Fibroblast of the aortic adventitia (primary cell): ENCODE results near the gene SREBF1. TPM values are rescaled to one million over a fixed set of nuclear protein-coding genes. Genes with fewer than 3 reads are reported as not detected.

ENCODE experiments used
- DNase-seq: peaks from one replicate; pipeline ENCODE4 v3.0.0-alpha.2; 2010; ENCODE audit warnings: low read depth
- H3K4me3 ChIP-seq: 2 replicates; pipeline ENCODE4 v1.5.1; 2011; ENCODE audit warnings: low read depth, mild to moderate bottlenecking, control low read depth, low read length, moderate library complexity
- total RNA-seq: library from RNA; depleted of rRNA; stranded (reverse); fragments of >200 nt; gene quantifications from 2 replicates; pipeline ENCODE4 v1.2.3, GENCODE V29; 2012; ENCODE audit warnings: low replicate concordance
- TF ChIP-seq, protein P1 (sequence below): IDR thresholded peaks from 2 replicates; pipeline ENCODE4 v1.5.1; 2011; ENCODE audit warnings: mild to moderate bottlenecking, low read length, control low read depth, inconsistent platforms; ENCODE audit not compliant: insufficient read depth

The SREBF1 gene
- total RNA-seq, 1 donor: 48.7 TPM

DNA sequence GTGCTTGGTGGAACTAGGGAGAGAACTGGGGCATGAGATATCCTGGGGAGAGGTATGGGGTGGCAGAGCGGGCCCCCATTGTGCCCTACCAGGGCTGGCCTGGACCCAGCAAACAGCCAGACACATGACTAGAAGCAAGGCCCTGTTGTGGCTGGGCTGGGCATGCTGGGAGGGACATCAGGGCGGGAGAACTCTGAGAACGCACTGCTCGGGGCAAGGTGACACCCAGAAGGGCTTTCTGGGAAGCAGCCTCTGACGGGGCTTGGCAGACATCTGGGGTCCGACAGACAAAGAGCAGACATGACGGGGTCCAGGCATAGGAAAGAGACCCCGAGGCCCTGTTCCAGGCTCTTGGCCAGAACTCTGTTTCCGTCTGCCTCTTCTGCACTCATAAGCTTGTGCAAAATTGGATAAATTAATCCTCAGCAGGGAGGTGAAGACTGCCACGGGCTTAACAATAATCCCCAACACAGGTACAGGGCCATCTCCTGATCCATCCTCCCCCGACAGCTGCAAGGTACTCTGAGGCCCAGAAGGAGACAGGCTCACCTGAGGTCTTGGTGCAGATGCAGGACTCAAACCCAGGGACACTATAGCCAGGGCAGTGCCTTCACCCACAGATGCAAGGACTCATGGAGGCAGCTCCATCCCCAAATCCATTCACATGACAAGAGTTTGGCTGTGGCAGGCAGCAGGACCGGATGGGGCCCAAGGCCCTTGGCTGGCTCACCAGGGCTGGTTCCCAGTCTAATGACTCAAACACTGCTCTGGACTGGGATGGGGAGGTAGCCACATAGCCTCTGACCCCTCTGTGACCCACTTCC is 5.4 kb downstream of the SREBF1 start:
- DNase-seq: peak; percentile 58
- no peak overlapping the region for H3K4me3 ChIP-seq
- TF ChIP-seq, protein P1, sequence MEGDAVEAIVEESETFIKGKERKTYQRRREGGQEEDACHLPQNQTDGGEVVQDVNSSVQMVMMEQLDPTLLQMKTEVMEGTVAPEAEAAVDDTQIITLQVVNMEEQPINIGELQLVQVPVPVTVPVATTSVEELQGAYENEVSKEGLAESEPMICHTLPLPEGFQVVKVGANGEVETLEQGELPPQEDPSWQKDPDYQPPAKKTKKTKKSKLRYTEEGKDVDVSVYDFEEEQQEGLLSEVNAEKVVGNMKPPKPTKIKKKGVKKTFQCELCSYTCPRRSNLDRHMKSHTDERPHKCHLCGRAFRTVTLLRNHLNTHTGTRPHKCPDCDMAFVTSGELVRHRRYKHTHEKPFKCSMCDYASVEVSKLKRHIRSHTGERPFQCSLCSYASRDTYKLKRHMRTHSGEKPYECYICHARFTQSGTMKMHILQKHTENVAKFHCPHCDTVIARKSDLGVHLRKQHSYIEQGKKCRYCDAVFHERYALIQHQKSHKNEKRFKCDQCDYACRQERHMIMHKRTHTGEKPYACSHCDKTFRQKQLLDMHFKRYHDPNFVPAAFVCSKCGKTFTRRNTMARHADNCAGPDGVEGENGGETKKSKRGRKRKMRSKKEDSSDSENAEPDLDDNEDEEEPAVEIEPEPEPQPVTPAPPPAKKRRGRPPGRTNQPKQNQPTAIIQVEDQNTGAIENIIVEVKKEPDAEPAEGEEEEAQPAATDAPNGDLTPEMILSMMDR: no peak

DNA sequence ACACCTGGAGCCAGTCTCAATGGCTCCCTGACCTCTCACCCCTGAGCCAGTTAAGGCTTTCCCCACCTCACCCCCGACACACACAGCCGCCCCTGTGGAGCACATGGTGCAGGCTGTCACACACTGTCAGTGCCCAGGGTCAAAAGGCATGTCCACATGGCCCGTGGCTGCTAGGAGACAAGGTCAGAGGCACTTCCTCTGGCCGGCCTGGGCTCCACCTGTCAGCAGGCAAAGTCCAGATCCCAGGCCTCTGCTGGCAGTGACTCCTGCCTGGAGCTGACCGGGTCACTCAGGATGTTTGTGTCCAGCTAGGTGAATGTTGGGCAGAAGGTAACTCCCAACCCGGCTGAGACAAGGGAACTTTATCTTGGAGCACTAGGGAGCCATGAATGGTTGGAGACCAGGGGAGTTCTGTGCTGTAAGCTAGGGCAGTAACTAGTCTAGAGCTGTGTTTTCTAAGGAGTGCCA is 6.0 kb downstream of the SREBF1 start:
- TF ChIP-seq, protein P1: no peak
- DNase-seq: no peak
- no peak overlapping the region for H3K4me3 ChIP-seq

DNA sequence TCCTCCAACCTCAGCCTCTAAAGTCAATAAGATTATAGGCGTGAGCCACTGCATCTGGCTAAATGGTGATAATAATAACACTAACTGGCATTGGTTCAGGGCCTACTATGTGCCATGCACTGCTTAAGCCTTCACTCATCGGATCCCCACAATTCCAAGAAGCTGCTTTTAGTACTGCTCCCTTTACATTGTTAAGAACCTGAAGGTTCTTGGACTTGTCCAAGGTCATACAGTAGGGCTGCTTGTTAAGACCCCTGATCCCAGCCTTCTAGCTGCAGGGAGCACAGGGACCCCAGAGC is 6.6 kb downstream of the SREBF1 start:
- H3K4me3 ChIP-seq: no peak overlapping the region
- TF ChIP-seq, protein P1: no peak
- DNase-seq: no peak

DNA sequence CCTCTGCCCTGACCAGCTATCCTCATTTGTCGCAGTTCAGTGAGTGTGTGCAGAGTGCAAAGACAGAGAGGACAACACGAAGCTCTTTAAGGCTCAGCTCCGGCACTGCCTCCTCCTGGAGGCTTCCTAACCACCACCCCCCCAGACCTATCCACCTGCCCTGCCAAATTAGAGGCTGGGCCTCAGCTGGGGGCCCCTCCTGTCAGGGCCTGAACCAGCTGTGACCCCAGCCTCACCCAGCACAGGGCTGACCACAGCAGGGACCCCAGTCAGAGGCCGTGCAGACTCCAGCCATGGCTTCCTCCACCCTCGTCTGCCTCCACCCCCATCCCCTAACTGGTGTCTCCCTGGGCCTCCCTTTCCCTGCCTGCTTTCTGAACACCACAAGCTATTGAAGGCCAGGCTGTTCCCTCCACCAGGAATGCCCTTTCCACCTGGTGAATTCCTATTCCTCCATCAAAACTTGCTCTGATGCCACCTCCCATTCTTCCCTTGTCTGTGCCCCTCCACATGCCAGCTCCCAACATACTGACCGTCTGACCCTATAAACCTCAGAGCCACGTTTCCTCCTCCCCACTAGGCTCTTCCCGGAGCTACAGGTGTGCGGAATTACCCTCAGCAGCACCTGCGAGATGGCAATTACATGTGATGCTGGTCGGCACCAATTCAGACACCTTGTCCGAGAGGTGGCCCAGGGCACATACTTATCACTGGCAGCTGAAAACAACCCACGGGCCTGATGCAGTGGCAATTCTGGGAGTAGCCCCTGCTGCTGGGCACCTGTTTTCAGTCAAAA is 8.8 kb downstream of the SREBF1 start:
- H3K4me3 ChIP-seq: no peak overlapping the region
- DNase-seq: no peak
- TF ChIP-seq, protein P1: no peak

DNA sequence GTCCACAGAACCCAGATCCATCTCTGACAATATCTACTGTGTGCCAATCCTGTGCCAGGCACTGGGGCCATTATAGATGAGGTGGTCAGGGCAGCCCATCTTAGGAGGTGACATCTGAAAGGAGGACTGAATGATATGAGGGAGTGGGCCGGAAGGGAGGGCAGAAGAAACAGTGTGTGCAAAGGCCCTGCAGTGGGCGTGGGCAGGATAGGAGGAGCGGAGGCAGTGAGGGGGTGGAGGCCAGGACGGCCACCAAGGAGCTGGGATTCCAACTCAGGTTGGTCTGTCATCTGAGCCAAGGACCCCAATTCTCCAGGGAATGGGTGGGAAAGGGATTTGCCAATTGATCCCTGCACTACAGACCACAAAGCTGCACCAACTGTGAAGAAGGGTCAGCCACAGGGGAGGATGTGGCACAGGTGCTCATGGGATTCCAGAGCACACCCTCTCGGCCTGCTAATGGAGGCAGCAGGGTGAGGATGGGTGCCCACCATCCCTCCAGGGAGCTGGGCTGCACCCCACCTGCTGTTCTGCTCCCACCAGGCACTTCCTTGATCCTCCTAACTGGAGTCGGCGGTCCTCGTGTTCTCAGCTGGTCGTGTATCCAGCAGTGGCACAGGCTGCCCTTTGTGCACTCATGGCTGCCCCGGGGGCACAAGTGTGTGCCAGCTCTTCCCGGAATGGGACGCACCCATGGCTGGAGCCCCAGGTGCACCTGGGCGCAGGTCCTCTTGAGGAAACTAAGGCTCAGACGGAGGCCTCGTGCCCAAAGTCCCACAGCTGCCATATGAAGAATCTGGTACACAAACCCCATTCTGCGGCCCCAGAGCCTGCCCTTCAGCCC is 9.6 kb downstream of the SREBF1 start:
- H3K4me3 ChIP-seq: no peak overlapping the region
- DNase-seq: no peak
- TF ChIP-seq, protein P1: no peak

DNA sequence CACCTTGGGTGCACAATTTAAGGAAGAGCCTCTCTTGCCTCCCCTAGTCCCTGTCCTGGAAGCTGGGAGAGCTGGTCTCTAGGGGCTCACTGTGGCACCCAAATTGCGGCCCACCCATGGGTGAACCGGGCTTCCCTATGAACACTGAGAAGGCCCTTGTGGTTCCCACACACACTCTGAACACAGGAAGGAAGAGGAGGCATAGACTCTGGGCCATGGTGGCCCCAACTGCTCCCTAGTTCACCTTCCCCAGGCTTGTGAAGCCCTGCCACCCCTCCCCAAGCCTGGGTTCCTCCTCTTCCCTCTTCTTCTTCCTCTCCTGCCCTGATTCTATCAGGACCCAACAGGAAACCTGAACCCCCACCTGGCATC is 10.5 kb downstream of the SREBF1 start:
- TF ChIP-seq, protein P1: no peak
- DNase-seq: no peak
- H3K4me3 ChIP-seq: no peak overlapping the region
